VCaP (cell line): ENCODE results near the gene WDR76.

ENCODE experiments used
- H3K27ac ChIP-seq: fragments of 450-650 bp; 2 replicates; pipeline ENCODE4 v1.5.1; 2017
- TF ChIP-seq, protein P1 (sequence below): fragments of 450-650 bp; conservative IDR thresholded peaks from 2 replicates; pipeline ENCODE4 v1.5.1; 2017; ENCODE audit warnings: mild to moderate bottlenecking, moderate library complexity

Gene WDR76

DNA sequence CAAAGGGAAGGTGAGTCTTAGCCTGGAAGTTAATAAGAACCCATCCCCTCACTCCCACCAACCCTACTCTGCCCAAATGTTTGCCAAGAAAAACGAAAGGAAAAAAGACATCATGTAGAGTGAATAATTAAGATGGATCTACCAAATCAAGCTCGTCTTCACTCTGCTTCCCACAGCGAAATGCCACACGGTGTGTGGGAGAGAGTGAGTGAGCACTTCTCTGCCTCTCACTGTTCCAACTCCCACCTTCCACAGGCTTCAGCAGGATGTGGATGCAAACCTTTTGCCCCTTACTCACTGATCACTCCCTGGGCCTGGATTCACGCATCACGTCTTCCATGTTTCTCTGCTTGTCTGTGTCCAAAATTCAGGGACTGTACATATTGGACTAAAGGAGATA lies 85.4 kb downstream of the WDR76 start:
- TF ChIP-seq, protein P1, sequence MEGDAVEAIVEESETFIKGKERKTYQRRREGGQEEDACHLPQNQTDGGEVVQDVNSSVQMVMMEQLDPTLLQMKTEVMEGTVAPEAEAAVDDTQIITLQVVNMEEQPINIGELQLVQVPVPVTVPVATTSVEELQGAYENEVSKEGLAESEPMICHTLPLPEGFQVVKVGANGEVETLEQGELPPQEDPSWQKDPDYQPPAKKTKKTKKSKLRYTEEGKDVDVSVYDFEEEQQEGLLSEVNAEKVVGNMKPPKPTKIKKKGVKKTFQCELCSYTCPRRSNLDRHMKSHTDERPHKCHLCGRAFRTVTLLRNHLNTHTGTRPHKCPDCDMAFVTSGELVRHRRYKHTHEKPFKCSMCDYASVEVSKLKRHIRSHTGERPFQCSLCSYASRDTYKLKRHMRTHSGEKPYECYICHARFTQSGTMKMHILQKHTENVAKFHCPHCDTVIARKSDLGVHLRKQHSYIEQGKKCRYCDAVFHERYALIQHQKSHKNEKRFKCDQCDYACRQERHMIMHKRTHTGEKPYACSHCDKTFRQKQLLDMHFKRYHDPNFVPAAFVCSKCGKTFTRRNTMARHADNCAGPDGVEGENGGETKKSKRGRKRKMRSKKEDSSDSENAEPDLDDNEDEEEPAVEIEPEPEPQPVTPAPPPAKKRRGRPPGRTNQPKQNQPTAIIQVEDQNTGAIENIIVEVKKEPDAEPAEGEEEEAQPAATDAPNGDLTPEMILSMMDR = no peak
- H3K27ac ChIP-seq = no peak overlapping the region

DNA sequence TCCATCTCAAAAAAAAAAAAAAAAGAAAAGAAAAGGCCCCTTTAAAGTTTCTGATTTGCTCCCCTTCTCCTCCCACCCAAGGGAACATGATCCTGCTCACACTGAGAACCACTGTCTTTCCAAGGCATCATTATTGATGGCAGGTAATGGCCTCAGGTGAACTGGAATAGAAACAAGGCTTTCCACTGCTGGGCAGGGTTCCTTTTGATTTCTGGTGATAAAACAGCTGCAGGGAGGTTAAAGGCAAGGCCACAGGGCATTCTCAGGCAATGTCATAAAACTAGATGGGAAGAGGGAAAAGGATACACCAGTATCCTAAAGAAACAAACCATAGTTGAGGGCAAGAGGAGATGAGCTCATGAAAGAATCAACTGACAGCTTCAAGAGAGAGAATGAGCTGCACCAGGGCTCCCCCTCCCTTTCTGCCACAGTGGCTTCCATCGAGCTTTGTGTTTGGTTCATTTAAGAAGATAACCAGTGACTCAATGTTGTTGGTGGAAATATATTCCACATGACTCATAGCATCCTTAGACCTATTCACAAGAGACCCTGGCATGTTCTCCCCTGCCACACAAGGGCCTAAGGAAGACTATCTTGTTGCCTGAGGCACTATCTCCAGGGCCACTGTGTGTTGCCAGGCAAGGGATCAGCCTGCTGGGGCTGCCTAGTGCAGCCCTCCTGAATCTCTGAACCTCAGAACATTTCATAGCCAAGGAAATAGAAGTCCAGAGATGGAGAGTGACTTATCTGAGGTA lies 86.4 kb downstream of the WDR76 start:
- no peak overlapping the region for H3K27ac ChIP-seq

DNA sequence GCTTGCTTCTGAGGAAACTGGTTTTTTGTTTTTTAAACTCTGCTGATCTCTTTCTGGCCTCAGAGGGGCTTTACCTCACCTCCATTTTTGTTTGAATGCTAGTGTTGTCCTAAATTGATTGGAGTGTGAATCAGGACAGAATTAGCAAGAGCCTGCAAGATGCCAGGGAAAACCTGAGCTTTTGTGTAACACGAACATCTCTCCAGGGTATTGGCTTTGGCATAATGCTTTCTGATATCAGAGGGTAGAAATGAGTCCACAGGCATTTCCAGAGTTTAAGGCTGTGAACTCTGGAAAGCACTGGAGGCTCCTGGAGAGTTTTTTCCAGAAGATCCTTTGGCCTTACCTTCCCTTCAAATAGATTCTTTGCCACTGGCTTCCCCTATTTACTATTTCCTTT lies 87.1 kb downstream of the WDR76 start:
- TF ChIP-seq, protein P1 = no peak
- no peak overlapping the region for H3K27ac ChIP-seq

More for the DNA sequence above, 86.4 kb downstream of the WDR76 start:
- TF ChIP-seq, protein P1 = no peak

DNA sequence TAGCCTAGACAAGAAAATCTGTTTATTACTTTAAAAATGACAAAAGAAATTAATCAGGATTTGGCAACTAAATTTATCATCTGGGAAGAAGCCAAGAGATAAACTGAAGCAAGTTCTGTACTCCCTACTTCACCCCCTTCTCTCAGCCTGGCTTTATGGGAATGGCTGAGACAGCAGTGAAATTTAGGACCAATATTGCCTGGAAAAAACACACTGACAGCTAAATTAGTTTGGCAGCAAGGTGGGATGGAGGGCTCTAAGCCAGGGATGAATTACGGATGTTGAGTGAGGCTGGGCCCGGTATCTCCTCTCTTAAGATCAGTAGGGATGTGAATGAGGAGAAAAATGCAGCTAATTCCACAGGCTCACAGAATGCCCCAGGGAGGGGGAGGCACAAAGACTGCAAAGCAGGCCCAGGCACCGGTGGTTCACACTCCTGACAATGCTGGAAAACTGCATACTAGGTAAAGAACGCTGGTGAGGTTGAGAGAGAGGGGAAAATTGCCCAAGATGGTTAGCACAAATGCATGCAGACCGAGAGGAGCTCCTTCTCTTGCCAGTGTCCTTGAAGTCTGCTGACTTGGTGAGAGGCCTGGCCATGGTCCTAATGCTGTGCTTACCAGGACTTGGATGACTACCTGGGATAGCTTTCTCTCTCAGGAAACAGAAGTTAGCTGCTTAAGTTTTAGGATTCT lies 89.0 kb downstream of the WDR76 start:
- TF ChIP-seq, protein P1 = no peak
- H3K27ac ChIP-seq = no peak overlapping the region

DNA sequence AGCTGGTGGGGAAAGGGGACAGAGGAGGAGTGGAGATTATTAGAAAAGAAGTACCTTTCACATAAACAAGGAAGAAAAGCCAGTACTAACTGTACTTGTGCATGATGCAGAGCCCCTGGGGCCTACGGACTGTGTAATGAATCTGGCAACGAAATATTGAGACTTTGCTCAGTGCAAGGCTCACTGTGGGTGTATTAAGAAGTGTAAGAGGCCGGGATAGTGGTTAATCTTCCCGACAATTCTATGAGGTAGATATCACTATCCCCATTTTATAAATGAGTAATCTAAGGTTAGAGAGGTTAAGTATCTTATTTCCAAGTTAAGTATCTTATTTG lies 89.5 kb downstream of the WDR76 start:
- no peak overlapping the region for H3K27ac ChIP-seq
- TF ChIP-seq, protein P1 = no peak
